ENCODE data around the gene LAMB1. TPM values are rescaled to one million over a fixed set of nuclear protein-coding genes. Genes with fewer than 3 reads are reported as not detected.

LAMB1 gene
- total RNA-seq, 1 donor from 2014 or later, result 226 TPM

- H3K4me1 Mint-ChIP-seq (ENCODE audit: unreplicated experiment), result peaks cover 26% of the 10 kb centered on the region
These were observed 9.8 kb upstream of the LAMB1 start for GRCh38 chr7:108012499-108013430.

GRCh38 chr7:108010377-108010776 is 7.4 kb upstream of the LAMB1 start:
- Mint-ChIP-seq H3K36me3 (no peaks in the 10 kb centered on the region), H3K27me3 (peaks cover 9% of the 10 kb centered on the region), H3K4me3 (no peak overlapping the region), H3K27ac (peak overlapping the region; percentile 21), H3K4me1 (ENCODE audit: unreplicated experiment) (peaks cover 16% of the 10 kb centered on the region), H3K9me3 (no peaks in the 10 kb centered on the region)
- no peak for DNase-seq (ENCODE audit: extremely low spot score, unreplicated experiment)
- no peak for TF ChIP-seq CTCF (conservative IDR thresholded peaks at IDR 0.05)

More at GRCh38 chr7:108012499-108013430, 9.8 kb upstream of the LAMB1 start:
- no peak overlapping the region for H3K4me3 Mint-ChIP-seq
- H3K36me3 Mint-ChIP-seq, result no peaks in the 10 kb centered on the region
- no peaks in the 10 kb centered on the region for H3K27me3 Mint-ChIP-seq
- peak overlapping the region; percentile 4 for H3K27ac Mint-ChIP-seq
- H3K9me3 Mint-ChIP-seq, result no peaks in the 10 kb centered on the region
- DNase-seq (ENCODE audit: extremely low spot score, unreplicated experiment), result no peak
- no peak for TF ChIP-seq CTCF (conservative IDR thresholded peaks at IDR 0.05)

GRCh38 chr7:108009873-108010272 is 6.9 kb upstream of the LAMB1 start:
- DNase-seq (ENCODE audit: extremely low spot score, unreplicated experiment), result no peak
- no peak for TF ChIP-seq CTCF (conservative IDR thresholded peaks at IDR 0.05)
- Mint-ChIP-seq H3K27me3 (peaks cover 13% of the 10 kb centered on the region), H3K4me1 (ENCODE audit: unreplicated experiment) (peaks cover 17% of the 10 kb centered on the region), H3K36me3 (no peaks in the 10 kb centered on the region), H3K4me3 (no peak overlapping the region), H3K9me3 (no peaks in the 10 kb centered on the region), H3K27ac (no peak overlapping the region)

GRCh38 chr7:108008827-108009226 is 5.9 kb upstream of the LAMB1 start:
- Mint-ChIP-seq H3K9me3 (no peaks in the 10 kb centered on the region), H3K4me3 (no peak overlapping the region), H3K36me3 (no peaks in the 10 kb centered on the region), H3K27ac (no peak overlapping the region), H3K27me3 (peaks cover 19% of the 10 kb centered on the region), H3K4me1 (ENCODE audit: unreplicated experiment) (peaks cover 27% of the 10 kb centered on the region)
- DNase-seq (ENCODE audit: extremely low spot score, unreplicated experiment), result no peak
- no peak for TF ChIP-seq CTCF (conservative IDR thresholded peaks at IDR 0.05)

GRCh38 chr7:108008240-108008639 is 5.3 kb upstream of the LAMB1 start:
- Mint-ChIP-seq H3K27me3 (peaks cover 23% of the 10 kb centered on the region), H3K4me3 (no peak overlapping the region)
- TF ChIP-seq CTCF (conservative IDR thresholded peaks at IDR 0.05), result no peak

More at GRCh38 chr7:108008240-108008639, 5.3 kb upstream of the LAMB1 start:
- no peak for DNase-seq (ENCODE audit: extremely low spot score, unreplicated experiment)
- H3K36me3 Mint-ChIP-seq, result no peaks in the 10 kb centered on the region
- peaks cover 28% of the 10 kb centered on the region for H3K4me1 Mint-ChIP-seq (ENCODE audit: unreplicated experiment)
- no peak overlapping the region for H3K27ac Mint-ChIP-seq
- no peaks in the 10 kb centered on the region for H3K9me3 Mint-ChIP-seq

All from type B pancreatic cell (in vitro differentiated cells).